ENCODE data around the gene RAB27B. TPM values are rescaled to one million over a fixed set of nuclear protein-coding genes. Genes with fewer than 3 reads are reported as not detected.
"Not testable (repeated sequence)": the region's sequence is repeated elsewhere in the genome, so short reads cannot be mapped to it uniquely, and the experiment has no call there.

The RAB27B gene, protein sequence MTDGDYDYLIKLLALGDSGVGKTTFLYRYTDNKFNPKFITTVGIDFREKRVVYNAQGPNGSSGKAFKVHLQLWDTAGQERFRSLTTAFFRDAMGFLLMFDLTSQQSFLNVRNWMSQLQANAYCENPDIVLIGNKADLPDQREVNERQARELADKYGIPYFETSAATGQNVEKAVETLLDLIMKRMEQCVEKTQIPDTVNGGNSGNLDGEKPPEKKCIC
- total RNA-seq: 3.3 and 4.0 TPM in 2 replicates

DNA sequence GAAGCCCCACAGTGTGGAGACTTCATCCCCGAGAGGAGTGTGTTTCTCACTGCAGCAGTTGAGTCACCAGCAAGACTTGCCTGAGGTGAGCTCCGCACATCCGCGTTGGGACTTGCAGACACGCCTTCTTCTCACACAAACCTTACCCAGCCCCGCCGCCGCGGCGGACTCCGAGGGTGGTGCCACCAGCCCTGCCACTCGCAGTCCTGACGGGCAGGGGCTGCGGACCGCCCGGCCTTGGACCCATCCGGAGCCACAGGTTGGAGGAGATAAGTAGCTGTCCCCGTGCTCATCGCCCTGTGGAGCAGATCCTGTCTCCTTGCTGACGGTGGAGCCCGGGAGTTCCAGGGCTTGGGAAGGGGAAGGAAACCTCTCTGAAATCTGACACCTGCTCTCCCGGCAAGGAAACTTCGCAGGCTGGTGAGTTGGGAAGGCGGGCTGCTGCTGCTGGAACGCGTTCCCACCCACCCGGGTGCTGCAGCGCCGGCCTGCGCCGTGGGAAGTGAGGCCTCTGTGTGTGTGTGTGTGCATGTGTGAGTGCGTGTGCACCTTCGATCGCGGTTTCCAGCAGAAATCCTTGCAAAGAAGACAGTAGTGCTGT lies at the start of gene RAB27B:
RAB27B (plus strand) TSS at position 197 of the 601 bp plus-strand sequence. CDS start 49,109 bp downstream, outside the sequence.
- peak; percentile 93 for DNase-seq (ENCODE audit: low read depth)

DNA sequence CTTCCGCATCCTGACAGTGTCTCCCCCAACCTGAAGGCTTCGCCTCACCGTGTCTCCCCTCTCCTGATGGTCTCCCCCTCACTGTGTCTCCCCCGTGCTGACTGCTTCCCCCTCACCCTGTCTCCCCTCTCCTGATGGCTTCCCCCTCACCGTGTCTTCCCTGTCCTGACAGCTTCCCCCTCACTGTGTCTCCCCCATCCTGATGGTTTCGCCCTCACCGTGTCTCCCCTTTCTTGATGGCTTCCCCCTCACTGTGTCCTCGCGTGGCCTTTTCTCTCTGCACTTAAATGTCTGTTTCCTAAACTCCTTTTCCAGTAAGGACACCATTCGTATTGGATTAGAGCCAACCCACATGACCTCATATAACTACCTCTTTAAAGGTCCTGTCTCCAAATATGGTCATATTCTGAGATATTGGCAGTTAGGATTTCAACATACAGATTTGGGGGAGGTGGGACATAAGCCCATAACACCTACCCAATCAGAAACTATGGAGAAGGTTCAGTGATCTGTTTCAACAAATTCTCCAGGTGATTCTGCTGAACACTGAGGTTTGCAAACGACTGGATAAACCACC lies 47.9 kb upstream of the RAB27B start:
- no peak for DNase-seq (ENCODE audit: low read depth)

DNA sequence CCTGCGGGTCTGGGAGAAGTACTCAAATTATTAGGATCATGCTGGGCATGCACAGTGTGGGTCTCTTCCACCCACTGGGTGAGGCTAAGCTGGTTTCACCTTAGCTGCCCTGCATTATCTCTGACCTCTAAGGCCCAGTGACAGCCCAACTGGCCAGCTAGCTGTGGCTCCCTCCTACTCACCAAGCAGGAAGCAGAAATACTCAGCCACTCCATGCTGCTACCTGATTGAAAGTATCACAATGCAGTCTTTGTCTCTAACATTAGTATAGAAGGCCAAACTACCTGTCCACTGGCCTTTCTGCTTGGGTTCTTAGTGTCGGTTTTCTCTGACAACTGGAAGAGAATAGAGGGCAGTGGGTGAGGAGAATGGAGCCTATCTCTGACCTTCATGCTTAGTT lies 47.3 kb upstream of the RAB27B start:
- no peak for DNase-seq (ENCODE audit: low read depth)

DNA sequence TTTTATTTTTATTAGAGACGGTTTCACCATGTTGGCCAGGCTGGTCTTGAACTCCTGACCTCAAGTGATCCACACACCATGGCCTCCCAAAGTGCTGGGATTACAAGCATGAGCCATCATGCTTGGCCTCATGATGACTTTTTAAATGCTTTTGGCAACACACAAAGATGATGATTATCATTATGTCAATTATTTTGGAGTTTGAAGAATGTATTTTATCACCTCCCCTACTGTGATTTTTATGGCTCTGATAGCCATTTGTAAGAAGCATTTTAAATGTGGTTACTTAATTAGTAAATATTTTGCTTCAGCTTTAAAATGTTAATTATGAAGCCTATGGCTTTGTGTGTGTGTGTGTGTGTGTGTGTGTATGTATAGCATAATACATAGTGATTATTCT lies 45.1 kb upstream of the RAB27B start:
- no peak for DNase-seq (ENCODE audit: low read depth)

DNA sequence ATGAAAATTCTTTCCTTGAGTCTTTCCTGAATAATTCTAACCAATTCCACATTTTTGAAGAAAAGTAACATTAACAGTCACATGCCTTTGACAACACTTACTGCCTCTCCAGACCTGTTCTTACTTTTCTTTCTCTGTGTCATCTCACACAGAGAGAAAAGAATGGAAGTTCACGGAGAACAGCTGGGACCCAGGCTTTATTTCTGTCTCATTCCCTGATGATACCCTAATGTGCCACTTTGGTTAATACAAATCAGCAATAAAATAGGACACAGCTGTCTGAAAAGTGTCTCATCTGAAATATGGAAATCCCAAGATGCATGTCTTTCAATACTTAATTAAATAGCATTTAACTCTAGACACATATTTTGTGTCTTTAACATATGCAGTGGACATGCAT lies 42.1 kb upstream of the RAB27B start:
- DNase-seq (ENCODE audit: low read depth): no peak

DNA sequence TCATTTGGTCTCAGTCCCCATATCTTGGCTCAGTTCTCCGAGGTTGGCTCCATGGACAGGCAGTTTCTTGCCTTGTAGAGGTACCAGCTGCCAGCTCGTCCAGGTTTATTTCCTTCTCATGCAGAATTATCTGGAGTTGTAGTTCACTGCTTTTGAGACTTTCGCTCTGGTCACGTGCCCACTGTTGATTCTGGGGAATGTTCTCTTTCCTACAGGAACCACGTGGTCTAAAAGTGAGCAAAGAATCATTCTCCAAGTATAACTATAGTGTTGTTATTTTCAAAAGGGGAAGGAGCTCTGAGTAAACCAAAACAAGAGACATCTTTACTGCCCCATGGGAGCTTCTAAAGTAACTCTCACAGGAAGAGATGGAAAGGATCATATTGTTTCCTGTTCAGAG lies 41.2 kb upstream of the RAB27B start:
- no peak for DNase-seq (ENCODE audit: low read depth)

DNA sequence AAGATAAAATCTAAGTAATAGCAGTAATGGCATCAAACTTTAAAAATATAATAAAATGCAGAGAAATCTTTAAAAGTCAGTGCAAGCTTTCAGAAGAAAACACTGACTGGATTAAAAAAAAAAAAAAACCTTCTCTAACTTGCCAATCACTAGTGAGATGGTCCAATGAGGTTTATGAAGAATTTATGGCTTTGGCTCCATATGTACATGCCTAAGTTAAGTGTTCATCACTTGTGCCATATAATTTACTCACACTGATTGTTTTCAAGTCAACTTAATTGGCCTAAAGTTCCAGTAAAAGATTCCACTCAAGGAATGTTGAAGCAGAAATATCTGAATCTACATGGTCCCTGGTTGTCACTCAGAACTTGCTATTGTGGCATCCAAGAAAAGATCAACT lies 40.7 kb upstream of the RAB27B start:
- DNase-seq (ENCODE audit: low read depth): no peak

DNA sequence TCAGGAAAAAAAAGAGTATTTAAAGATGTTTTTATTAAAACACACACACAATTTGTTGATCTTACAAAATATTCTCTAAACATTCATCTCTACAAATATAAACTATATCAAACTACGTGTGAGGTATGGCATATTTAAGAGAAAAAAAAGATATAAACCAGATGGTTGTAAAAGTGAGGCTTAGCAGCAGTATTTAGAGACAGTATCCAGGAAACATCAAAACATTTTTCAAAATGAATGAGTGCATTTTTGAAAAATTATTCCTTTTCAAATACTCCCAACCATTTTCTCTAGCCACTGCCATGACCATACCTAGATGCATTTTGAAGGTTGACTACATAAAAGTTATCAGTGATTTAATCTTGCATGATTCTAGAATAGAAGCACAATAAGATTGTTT lies 38.2 kb upstream of the RAB27B start:
- no peak for DNase-seq (ENCODE audit: low read depth)

DNA sequence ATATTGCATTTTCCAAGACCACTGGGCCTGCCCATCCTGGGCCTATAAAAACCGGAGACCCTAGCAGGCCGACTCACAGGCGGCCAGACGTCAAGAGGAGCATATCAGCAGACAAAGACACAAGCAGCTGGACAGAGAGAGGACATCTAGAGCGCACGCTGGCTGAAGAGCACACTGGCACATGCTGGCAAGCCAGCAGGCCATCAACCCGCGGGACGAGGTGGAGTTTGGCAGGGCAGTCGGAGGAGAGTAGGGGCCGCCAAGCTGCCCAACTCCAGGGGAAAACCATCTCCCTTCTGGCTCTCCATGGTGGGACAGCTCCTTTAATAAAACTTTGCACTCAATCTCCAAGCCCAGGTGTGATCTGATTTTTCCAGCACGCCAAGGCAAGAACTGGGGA lies 36.6 kb upstream of the RAB27B start:
- DNase-seq (ENCODE audit: low read depth): no peak

DNA sequence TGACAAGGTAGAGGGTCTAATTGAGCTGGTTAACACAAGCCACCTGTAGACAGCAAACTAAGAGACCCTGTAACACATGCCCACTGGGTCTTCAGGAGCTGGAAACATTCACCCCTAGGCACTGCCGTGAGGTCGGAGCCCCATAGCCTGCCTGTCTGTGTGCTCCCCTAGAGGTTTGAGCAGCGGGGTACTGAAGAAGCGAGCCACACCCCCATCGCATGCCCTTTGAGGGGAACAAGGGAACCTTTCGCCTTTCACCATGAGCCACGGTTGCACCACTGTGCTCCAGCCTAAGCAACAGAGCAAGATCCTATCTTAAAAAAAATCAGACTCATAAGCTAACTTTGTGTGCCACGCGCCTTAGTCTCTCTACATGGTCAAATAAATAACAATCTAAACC lies 36.2 kb upstream of the RAB27B start:
- no peak for DNase-seq (ENCODE audit: low read depth)

DNA sequence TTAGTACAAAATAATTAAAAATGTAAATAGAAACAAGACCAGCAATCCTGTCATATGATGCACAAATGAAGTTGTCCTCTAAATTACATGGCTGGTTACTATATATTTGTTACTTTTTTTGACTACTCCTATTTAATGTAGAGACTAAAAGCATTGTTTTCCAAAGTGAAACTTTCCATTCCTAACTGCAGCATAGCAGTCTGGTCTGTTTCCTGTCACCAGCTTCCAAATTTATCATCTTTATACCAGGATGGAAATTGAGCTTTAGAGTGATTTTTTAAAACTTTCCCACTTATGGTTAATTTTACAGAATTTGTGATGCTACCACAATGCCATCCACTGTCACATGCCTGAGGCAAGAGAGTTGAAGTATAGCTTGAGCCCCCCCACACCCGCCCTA lies 33.5 kb upstream of the RAB27B start:
- DNase-seq (ENCODE audit: low read depth): no peak

DNA sequence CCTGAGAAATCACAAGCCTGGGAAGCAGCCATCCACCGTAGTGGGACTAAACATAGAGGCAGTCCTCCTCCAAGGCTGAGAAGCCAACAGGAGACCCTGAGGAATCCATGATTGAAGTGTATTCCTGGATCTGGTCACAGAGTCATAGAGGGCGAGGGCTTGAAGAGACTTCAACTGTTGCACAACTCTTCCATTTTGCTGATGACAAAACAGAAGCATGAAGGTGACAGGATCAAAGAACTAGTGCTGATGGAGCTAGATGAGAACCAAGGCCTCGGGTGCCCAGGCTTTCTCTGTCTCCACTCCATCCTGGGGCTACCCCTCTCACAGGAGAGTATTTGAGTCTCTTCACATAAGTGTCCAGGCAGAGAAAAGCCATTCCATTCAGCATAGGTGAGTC lies 30.1 kb upstream of the RAB27B start:
- no peak for DNase-seq (ENCODE audit: low read depth)

DNA sequence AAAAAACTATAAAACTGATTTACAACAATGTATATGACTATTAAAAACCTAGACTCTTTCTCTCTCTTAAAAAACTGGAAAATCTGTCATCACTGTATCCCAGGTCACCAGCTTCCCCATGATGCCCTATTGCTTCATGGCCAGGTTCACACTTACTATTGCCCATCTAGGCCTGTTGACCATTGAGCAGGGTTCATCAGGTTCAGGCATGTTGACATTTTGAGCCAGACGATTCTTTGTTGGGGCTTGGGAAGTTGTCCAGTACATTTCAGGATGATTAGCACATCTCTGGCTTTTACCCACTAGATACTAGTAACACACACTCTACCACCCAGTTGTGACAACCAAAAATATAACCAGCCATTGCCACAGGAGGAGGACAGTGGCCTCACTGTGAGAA lies 26.9 kb upstream of the RAB27B start:
- no peak for DNase-seq (ENCODE audit: low read depth)

DNA sequence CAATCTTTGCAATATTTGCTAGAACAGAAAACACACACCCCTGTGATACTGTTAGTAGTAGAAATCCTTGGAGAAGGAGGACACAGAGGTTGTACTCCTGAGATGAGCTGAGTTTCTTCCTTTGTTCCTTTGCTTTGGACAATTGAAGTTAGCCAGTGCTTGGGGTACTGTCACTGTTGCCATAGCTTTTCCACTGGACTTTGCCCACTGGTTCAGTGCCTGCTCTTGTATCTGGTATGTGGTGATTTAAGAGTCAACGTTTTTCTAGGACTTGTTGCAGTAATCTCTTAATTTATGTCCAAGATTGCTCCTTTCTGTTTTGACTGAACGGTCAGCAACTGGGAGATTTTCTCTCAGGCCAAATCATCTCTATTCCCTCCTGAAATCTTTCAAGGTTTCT lies 26.1 kb upstream of the RAB27B start:
- peak; percentile 47 for DNase-seq (ENCODE audit: low read depth)

DNA sequence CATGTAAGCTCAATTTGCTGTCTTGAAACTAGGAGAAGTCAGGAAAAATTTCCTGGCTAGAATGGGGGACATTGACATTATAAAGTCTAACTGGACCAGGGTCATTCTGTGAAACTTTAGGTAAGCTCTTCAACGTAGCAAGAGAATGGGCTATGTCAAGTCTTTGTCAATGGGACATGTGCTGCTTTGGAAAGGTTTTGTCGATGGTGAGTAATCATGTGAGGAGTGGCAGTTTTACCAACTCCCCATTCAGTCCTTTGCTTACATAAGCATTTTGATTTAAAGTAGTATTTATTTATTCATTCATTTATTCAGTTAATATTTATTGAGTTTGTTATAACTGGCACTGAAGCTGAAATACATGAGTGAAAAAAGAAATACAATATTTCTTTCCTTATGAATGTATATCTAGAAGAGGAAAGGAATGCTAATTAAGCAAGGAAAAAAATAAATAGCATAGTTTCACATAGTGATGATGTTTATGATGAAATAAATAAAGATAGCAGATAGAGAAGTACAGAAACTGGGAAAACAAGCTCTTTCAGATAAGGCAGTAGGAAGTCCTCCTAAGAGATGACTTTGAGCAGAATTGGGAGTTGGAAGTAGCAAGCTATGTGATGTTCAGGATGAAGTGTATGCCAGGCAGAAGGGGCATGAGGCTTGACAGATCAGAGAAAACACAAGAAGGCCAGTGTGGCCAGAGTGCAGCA lies 25.4 kb upstream of the RAB27B start:
- DNase-seq (ENCODE audit: low read depth): no peak

DNA sequence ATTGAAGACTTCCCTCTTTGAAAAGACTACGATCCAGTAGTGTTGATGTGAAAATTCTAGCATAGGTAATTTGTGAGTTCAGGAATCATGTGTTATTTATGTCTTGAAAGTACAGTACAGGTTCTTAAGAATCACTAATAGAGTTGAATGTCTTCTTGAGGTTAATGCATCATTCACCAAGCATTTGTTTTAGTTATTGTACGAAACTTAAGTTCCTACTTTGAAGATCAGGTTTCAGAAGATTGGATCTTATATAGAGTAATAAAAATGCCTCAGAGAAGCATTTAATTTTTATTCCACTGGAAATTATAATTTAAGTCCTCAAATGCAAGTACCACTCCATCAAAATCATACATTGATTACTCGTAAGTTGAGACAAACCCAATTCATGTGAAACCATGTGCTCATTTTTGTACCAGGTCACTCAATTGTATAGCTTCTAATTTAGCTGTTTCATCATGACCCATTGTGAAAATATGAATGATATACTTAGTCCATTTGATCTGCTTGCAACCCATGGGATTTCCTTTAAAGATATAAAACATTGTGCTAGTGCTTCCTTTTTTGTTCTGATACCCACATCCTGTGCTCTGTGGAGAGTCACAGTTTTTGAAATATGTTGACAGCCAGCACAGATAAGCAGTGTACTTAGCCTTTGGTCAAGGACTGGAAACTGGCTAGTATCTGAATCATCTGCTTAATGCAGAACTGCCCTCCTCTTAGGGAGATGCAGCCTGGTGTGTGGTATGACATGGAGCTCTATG lies 22.5 kb upstream of the RAB27B start:
- DNase-seq (ENCODE audit: low read depth): peak; percentile 38

DNA sequence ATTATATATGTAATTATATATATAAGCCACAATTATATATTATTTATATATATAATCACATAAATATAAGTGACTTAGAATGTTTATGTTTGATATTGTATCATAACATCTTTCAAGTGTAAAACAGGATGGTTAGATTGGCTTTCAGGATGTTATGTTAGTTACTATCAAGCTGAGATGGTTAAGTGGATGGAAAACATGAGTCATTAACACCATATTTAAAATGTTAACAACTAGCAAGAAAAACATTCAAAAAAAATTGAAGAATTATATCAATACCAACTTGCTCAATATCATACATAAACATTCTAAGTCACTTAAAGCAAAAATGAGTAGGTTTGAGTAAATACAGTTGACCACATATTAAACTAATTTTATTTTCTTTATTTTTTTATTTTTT lies 21.8 kb upstream of the RAB27B start:
- no peak for DNase-seq (ENCODE audit: low read depth)

DNA sequence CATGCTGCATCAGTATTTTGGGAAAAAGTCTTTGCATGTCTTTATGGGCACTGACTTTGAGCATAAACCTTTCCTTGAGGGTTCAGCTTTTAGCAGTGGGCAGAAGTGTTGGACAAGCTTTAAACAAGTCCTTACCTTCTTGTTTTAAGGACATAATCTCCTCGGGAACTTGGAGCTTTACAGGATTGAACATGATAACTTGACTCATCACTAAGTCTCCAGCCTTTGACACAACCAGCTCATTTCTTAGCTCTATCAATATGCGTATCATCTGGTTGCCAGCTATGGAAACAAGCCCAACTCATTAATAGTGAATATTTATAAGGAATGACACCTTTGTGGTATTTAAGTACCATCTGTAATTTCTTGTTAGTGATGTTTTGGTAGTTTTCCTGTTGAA lies 21.0 kb upstream of the RAB27B start:
- no peak for DNase-seq (ENCODE audit: low read depth)

DNA sequence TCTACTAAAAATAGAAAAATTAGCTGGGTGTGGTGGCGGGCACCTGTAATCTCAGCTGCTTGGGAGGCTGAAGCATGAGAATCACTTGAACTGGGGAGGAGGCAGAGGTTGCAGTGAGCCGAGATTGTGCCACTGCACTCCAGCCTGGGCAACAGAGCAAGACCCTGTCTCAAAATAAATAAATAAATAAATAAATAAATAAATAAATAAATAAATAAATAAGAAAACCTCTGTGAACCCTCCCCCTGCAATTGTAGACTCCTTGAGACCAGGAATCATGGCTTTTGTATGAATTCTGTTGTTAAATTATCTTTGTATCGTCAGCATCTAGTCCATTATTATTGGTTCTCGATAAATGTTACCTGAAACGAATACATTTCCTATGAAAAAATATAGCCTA lies 17.6 kb upstream of the RAB27B start:
- not testable (repeated sequence) for DNase-seq (ENCODE audit: low read depth)

DNA sequence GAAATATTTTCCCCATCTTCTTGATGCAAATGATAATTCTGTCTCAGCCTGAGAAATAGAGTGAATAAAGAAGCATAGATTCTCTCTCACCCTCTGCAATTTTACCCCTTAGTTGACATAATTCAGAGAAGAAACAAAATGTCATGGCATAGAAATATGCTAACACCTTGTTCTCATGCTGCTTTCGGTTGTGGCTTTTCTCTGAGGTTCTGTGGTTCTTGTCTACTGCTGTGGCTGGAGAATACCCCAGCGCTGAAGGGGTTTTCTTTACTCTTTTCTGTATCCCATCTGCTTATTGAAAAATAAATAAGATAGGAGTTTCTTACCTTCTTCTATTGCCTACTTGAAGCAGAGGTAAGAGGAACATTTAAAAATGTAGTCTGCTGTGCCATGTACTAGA lies 15.4 kb upstream of the RAB27B start:
- no peak for DNase-seq (ENCODE audit: low read depth)

DNA sequence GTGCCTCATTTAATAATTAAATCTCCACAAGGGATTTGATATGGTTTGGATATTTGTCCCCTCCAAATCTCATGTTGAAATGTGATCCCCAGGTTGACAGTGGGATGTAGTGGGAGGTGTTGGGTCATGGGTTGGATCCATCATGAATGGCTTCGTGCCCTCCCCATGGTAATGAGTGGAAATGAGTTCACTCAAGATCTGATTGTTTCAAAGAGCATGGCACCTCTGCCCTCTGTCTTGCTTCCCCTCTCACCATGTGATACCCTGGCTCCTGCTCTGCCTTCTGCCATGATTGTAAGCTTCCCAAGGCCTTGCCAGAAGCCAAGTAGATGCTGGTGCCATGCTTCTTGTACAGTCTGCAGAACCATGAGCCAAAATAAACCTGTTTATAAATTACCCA lies 15.0 kb upstream of the RAB27B start:
- no peak for DNase-seq (ENCODE audit: low read depth)

DNA sequence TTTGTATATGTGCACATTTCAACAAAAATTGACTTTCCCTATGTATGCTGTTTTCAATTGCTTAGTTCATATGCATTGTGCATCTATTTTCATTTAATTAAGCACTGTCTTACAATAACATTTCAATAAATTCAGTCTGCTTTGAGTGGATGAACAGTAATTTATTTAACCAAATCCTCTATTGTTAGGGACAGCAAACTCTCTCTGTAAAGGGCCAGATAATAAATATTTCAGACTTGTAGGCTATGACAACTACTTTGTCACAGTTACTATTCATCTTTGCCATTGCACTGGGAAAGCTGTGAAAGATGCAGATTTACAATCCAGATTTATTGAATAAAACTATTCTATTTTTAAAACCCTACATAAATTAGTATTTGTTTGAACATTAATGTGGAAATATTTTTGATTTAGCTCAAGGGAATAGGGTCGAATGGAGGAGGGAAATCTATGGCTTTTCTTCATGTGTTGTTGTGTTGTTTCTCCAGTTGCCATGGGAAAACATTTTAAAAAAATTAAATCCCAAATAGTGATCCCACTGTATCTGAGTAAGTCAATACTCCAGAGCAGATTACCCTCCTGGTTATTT lies 14.2 kb upstream of the RAB27B start:
- DNase-seq (ENCODE audit: low read depth): no peak

Data from renal cortical epithelial cell (primary cell).